Measurements from ENCODE around the gene FGF21.
A peak's percentile ranks its signal among the peaks of the same experiment; 100 is the strongest.

Gene FGF21

DNA sequence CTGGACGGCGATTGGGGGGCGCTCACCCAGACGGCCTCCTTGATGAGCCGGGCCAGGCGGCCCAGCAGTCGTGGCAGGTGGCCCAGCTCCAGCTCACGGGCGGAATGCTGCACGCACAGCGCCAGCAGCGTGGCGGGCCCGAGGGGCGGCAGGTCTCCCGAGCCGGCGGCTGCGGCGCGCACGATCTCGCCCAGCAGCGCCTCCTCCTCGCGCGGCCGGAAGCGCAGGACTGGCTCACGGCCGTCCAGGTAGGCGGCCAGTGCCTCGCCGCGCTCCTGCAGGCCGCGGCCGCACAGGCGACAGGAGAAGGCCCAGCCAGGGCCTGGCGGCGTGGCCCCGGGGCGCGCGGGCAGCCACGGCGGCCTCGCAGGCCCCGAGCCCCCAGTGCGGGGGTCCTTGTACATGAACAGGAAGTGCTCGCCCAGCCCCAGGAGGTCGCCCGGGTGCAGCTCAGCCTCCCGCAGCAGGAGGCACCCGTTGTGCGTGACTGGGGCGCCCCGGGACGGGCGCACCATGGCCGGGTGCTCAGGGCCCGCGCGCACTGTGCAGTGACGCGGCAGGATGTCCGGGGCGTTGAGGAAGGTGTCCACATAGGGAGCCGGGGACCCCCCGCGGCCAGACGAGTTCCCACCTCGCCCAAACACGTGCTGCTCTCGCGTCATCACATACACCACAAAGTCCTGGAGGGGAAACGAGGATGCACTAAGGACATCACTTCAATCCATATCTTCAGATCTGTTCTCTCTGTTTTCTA lies 26.2 kb upstream of the FGF21 start:
- DNase-seq (ENCODE audit: low read depth in 2 of 2): no peak

DNA sequence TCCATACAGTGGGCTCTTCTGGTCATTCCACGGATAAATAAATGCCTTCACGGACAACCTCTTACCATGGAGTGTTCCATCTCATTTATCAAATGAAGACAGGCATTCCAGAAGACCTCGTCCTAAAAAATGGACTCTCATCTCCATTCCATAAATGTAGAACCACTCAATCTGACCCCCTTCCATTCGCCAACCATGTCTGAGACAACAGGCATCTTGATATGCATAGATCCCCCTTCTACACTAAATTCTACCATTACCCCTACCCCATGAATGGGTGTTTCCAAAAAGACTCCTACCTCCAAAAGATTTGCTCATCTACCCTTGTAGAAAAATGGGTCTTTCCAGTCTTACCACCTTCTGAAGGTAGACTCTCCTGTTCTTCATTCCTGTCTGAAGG lies 23.9 kb upstream of the FGF21 start:
- DNase-seq (ENCODE audit: low read depth in 2 of 2): no peak

DNA sequence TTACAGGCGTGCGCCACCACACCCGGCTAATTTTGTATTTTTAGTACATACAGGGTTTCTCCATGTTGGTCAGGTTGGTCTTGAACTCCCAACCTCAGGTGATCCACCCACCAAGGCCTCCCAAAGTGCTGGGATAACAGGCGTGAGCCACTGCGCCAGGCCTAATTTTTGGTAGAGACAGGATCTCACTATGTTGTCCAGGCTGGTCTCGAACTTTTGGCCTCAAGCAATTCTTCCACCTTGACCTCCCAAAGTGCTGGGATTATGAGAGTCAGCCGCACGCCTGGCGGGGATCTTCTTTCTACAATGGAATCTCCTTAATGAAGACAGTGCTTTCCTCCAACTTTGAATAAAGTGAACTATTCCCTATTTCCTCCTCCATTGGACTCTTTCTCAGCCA lies 20.7 kb upstream of the FGF21 start:
- DNase-seq (ENCODE audit: low read depth in 2 of 2): no peak

DNA sequence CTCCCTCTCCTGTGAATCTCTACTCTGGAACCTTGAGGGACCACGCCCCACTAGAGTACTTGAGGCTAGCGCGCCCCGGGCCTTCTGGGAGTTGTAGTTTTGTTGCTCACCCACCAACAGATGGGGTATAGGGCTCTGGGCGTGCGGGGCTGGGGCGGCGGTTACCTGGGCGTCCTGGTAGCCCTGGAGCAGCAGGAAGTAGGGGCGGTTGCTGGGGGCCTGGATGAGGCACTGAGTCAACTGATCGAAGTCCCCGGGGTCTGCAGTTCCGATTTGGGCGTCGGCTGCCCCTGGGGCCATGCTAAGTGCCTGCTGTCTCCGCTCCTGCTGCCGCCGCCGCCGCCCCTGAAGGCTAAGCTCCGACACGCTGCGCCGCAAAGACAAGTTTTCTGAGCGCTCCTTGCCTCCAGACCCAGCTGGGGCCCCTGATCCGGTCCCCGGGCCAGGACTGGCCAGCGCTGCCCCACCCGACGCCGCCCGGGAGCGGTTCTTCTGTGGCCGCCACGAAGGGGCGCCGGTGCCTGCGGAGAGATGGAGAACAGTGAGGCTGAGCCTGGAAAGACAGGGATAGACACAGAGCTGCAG lies 20.2 kb upstream of the FGF21 start:
- DNase-seq (ENCODE audit: low read depth in 2 of 2): no peak

DNA sequence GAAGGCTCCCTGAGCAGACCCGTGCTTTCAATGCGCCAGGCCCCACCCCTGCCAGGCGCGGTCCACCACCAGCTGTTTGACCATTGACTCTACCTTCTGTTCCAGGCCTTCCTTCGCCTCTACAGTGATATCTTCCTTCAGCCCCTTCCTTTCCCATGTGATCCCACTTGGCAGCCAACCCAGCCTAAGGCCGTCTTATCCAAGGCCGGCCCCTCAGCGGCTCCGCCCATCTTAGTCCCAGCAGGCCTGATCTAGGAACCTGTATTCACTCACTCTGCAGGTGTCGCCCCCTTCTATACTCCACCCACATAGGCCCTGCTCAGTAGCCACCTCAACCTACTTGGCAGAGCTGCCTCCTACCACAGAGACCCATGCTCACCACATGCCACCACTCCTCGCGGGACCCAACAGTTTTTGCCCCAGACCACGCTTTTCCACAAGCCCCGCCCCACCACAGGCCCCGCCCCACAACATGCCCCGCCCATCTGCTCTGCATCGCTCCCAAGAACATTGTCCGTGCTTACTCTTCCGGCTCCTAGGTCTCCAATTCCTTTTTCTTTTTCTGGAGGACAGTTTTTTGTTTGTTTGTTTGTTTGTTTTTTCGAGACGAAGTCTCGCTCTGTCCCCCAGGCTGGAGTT lies 17.8 kb upstream of the FGF21 start:
- no peak for DNase-seq (ENCODE audit: low read depth in 2 of 2)

DNA sequence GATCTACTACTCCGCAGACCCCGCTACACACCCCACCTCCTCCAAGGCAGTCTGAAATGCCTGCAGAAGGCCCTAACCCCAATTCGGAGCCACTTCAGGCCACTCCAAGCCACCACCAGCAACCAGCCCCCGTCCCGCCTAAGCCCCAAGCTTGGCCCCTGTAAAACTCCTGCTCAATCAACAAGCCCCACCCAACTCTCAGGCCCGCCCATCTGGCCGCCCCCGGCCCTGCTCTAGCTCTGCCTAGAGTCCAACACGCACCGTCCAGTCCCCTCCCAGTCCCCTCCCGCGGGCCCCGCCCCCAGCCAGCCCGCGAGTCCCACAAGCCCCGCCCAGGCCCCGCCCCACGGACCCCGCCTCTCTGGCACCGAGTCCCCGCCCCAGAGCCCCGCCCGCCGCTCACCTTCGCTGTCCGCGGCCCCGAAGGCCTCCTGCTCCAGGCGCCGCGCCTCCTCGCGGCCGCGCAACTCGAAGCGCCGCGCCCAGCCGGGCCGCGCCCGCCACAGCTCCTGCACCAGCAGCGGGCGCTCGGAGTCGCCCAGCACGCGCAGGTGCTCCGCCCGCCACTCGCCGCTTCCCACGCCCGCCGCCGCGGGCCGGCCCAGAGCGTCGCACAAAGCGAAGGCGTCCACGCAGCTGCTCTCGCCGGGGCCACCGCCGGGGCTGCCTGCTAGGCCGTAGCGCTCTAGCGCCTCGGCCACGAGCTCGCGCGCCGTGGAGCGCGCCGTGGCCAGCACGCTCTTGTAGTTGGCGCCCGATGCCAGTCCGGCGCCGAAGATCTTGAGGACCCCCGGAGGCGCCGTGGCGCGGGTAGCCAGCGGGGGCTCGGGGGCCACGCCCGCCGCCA lies 16.5 kb upstream of the FGF21 start:
- DNase-seq (ENCODE audit: low read depth in 2 of 2): peak; percentile 83 to 89

DNA sequence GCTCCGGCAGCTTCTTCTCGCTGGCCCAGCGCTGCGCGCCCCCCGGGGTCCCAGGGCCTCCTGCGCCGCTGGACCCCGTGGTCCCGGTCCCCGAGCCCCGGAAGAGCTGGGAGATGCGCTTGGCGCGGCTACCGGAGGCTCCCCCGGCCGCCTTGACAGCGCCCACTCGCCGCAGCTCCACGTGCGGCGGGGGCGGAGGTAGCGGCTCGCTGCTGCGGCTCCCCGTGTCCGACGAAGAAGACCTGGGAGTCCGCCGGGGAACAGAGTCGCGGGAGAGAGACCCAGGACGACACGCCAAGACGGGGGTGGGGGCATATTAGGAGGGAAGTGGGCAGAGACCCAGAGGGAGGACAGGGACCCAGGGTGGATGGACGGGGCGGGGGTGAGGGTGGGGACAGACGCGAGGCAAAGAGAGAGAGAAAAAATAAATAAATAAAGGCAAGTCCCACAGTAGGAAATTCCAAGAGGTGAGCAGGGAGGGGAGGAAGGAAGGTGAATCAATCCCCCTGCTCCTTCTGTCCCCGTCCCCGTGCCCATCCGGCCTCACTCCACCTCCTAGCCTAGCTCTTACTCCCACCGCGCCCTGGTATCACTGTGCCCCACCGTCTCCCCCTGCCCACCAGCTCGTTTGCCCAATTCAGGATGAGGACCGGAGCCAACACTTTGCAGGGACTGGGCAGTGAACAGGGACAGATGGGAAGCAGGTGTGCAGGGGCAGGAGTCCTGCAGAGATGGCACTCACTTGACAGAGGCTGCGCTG lies 15.7 kb upstream of the FGF21 start:
- DNase-seq (ENCODE audit: low read depth in 2 of 2): no peak

DNA sequence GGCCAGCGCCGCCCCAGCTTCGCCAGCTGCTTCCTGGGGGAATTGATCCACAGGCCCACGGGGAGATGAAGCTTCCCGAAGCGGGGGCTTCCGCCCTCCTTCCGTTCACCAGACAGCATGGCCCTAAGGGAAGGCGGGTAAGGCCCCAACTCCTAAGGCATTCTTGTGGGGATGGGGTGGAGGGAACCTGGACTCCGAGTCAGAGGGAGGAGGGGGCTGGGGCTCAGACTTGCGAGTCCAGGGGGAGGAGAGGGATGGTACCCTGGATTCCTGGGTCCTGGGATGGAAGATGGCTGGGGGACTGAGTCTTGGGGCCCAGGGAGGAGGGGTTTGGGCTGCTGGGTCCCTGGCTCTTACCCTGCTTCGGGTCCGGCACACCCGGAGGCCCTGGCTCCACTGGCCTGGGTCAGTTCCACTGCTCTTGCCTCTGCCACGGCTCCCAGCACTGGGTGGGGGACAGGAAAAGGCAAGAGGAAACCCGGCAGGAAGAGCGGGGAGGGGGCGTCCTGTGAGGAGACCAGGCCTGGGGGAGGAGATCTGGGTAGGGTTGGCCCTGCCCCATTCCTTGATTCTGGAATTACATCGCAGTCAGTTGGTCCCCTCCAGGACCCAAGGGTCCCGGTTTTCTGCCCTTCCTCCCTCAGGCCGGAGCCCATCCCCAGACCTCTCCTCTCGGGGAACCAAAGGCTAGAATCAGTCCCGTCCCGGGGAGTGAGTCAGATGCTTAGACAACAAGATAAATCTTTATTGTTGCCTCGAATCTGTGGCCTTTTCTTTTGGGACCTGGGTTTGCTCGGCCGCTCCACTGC lies 15.0 kb upstream of the FGF21 start, which contains the start of gene RASIP1:
Gene RASIP1 (minus strand): TSS at position 447 of the 809 bp plus-strand sequence. CDS start 328 bp downstream, at position 119.
- DNase-seq (ENCODE audit: low read depth in 2 of 2): no peak

DNA sequence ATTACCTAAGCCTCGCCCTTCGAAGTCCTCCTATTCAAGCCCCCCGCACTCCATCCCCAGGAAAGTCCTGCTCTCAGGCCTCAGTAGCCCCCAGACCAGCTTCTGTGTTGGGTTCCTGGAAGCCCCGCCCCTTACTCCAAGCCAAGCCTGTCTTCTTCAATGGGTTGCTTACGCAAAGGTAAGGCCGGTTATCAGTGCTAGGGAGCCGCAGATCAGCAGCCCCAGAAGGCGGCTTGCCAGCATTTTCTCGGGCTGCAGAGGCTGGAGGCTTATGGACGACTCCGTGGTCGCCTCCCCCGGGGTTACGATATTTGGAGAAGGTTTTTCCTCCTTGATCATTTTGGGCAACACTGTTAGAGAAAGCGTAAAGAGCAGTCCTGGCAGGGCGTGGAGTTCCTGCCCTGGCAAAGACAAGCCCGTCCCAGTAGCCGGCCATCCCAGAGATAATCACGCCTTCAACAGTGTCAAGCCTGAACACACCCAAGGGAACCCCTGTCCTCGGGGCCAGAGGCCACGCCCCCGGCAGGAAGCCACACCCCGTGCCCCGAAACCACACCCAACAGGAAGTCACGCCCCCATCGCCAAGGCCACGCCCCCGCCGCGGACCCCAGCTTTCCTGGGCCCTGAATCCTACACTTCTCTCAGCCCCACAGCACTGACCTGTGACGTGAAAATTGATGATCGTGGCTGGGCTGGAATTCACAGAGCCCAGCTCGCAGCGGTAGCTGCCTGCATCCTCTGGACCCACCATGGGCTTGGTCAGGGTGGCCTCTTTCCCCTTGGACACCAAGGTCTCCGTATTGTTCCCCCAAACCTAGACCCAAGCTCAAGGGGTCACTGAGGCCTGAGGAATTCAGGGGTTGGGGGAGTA lies 14.0 kb upstream of the FGF21 start:
- DNase-seq (ENCODE audit: low read depth in 2 of 2): no peak

DNA sequence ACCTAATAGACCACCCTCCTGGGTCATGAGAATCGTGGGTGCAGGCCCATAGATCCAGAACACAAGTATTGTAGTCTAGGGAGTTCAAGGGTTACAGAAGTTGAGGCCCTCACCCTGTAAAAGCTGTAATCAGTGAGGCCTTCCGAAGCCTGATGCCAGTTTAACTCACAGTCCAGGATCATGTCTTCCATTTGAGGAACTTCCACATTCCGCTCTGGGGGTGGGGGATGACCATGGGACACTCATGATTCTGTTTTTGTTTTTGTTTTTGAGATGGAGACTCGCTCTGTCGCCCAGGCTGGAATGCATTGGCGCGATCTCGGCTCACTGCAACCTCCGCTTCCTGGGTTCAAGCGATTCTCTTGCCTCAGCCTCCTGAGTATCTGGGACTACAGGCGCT lies 13.2 kb upstream of the FGF21 start:
- no peak for DNase-seq (ENCODE audit: low read depth in 2 of 2)

DNA sequence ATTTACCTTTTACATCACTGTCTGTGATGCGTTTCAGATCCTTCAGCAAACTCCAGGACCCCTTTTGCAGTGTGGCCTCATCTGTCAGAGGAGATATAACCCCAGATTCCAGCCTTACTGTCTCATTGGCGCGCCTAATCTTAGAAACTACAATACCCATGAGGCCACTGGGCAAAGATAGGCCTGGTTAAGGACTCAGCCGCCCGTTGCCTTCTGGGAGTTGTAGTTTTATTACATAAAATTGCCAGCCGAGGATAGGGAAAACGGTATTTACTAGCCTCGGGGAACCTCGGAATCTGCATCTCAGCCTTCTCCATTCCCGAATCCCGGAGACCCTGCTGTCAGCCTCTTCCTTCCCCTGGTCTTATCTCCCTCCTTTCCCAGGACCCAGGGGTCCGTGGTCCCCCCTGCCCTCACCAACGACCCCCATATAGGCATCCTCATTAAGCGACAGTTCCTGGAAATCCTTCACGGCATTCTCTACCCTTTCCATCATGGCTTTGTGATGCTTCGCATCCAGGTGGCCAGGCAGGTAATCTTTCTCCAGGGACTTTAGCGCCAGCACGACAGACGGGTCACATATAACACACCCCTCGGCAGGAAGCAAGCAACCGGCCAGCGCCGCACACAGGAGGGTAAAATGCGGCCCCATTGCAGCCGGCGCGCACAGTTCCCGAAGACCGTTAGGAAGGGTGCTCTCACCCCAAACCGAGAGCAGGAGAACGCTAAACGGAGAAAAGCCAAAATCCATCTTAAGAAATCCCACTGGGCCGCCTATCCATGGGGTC lies 9.9 kb upstream of the FGF21 start:
- DNase-seq (ENCODE audit: low read depth in 2 of 2): no peak

DNA sequence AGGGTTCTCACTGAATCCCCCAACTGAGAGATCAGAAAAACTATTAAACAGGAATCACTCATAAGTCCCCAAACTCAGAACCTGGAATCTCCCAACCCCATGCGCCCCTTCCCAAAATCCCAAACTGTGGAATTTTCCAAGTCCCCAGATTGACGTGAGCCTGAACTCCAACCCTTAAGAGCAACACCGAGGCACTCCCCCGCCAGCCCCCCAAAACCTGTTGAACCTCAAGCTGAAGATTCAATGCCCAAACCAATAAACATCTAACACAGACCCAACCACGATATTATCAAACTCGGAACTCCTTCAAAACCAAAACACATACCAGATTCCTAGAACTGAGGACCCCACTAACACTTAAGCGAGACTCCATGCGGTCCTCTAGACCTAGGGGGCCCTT lies 9.2 kb upstream of the FGF21 start:
- no peak for DNase-seq (ENCODE audit: low read depth in 2 of 2)

DNA sequence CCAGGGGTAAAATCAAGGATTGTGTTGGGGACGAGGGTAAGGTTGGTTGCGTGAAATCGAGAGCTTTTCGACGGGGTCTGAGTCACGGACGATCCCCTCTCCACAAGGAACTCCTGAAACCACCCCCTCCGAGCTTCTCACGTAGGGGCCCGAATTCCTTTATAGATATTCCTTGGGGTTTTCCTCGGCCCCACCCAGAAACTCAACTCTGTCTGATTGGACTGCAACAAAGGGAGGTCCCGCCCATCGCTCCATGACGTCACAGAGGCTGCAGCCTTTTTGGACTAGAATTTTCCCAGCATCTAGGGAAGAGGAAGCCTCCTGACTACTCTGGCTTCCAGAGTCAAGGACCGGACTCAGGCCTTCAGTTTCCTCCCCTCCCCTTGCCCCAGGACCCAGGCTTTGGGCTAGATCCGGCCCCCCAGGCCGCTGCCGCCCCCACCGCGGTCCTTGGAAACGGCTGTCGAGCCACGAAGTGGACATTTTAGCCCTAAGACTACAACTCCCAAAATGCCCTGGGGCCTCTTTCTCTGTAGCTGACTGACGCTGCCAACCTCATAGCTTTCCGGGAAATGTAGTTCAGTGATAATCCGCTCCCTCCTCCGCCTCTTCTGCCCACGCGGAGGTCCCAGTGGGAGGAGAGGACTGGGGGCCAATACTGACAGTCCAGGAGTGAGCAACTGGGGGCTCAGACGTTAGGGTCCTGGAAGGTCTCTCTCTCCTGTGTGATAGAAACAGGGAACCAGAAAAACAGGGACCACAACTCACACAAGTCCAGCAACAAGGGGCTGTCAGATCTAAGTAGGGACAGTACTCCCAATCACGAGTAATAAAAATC lies 8.4 kb upstream of the FGF21 start, which contains the start of gene IZUMO1:
Gene IZUMO1 (minus strand): TSS at position 172 of the 838 bp plus-strand sequence. CDS start 1,050 bp downstream, outside the sequence.
- DNase-seq (ENCODE audit: low read depth in 2 of 2): no peak

DNA sequence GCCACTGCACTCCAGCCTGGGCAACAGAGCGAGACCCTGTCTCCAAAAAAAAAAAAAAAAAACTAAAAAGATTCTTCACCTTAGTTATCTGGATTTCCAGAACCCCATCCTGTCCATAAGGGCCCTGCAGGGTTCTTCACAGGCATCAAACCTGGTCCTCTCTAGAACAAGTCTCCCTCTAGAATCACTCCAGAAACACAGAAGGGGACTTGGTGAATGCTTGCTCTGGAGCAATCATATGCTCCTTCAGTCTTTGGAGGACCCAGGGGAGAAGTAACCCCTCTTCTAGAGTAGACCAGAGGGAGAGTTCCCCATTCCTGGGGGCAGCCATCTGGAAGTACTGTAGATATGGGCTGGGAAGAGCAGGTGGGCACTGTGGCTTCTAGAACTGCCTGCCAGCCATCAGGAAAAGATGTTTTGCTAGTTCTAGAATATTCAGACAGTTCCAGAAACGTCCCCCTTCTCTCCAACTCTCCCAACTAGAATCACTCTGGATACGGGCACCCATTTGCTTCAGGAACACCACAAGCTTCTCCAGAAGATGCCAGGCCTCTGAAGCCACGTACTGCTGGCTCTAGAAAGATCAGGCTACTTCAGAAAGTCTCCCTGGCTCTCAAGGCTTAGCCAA lies 5.6 kb upstream of the FGF21 start:
- no peak for DNase-seq (ENCODE audit: low read depth in 2 of 2)

DNA sequence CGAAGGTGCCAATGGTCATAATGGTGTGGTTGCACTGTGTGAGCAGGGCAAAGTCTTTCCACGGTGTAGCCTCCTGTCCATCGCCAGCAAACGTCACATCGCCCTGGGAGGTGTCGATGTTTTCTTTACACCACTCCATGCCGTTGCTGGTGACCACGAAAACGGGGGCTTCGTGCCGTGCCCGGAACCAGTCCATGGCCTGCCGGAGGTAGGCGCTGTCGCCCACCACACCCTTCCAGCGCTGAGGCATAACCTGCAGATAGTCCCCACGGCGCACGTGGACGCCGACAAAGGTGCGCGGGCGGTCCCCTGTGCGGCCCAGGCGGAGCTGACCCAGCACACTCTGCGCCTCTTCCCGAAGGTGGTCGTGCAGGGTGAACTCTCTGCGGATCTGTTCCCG lies 5.0 kb upstream of the FGF21 start:
- no peak for DNase-seq (ENCODE audit: low read depth in 2 of 2)

DNA sequence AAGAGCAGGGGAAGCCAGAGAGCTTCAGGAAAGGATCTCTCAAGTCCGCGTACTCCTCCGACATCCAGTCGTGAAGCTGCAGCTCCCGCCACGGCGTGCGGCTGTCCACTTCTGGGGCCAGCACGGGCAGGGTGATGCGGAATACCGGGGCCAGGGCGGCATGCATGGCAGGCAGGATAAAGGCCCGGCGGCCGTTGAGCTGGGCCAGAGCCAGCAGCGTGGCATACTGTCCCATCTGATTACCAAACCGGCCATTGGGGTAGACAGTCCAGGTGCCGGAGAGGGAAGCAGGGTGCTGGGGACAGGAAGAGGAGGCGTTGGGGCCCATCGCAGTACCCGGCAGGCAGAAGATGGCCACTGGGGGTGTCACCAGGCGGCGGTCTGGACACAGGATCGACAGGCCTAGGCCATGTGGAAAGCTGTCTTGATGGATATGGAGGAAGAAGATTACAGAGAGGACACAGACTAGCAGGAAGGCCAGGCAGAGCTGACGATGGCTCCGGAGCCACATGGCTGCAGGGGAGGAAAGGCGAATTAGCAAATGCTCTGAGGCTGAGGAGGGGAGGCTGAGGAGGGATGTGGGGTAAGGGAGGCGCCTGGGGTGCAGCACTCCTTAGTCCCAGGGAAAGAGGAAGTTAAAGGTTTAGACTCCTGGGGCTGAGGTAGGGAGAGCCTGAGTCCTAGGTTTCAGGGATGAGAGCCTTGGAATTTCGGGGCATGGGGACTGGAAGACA lies 4.4 kb upstream of the FGF21 start:
- no peak for DNase-seq (ENCODE audit: low read depth in 2 of 2)

Data from stimulated activated CD8-positive, alpha-beta memory T cell treated with anti-CD3 and anti-CD28 coated beads, Interleukin-2, amount 100 ng/mL, for 1 hour (primary cell).